CD4-positive, alpha-beta T cell treated with Interleukin-4 for 1 hour (primary cell): ENCODE data around the gene SLC4A7.
A peak's percentile ranks its signal among the peaks of the same experiment; 100 is the strongest.
"Not testable (repeated sequence)": the region's sequence is repeated elsewhere in the genome, so short reads cannot be mapped to it uniquely, and the experiment has no call there.

Experiments used
- DNase-seq, 2 donors: peaks; one replicate each; pipeline ENCODE4 v3.0.0-alpha.2; 2020 to 2022

SLC4A7 gene

GRCh38 chr3:27486336-27486735 lies 2.2 kb upstream of the SLC4A7 start:
- DNase-seq = peak in 1 of 2 donors; percentile 12

GRCh38 chr3:27485866-27486265 lies 1.7 kb upstream of the SLC4A7 start:
- no peak for DNase-seq

- DNase-seq = peak; percentile 43 to 44
These were observed 818 bp downstream of the SLC4A7 start for GRCh38 chr3:27483117-27484014.

GRCh38 chr3:27479806-27480543 lies 4.2 kb downstream of the SLC4A7 start:
- DNase-seq = peak in 1 of 2 donors; percentile 53

DNA sequence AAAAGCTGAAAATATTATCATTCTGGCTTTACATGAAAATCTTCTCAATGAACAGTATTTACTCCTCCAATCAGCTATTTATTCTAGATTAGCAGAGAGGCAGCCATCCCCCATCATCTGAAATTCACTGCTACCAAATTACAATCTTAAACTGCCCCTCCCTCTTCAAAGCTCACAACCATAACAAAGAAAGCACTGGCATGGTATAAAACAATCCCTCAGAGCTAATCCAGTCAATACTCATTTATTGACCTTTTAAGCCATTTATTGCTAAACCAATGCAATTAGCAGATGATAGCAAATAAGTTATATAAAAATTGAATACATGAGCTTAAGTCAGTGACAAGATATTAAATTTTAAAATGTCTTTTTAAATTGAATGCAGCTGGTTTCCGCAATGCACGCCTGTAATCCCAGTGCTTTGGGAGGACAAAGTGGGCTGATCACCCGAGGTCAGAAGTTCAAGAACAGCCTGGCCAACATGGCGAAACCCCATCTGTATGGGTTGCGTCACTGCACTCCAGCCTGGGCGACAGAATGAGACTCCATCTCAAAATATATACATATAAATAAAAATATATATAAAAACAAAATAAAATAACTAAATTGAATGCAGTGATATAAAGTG lies 12.1 kb downstream of the SLC4A7 start:
- no peak for DNase-seq

DNA sequence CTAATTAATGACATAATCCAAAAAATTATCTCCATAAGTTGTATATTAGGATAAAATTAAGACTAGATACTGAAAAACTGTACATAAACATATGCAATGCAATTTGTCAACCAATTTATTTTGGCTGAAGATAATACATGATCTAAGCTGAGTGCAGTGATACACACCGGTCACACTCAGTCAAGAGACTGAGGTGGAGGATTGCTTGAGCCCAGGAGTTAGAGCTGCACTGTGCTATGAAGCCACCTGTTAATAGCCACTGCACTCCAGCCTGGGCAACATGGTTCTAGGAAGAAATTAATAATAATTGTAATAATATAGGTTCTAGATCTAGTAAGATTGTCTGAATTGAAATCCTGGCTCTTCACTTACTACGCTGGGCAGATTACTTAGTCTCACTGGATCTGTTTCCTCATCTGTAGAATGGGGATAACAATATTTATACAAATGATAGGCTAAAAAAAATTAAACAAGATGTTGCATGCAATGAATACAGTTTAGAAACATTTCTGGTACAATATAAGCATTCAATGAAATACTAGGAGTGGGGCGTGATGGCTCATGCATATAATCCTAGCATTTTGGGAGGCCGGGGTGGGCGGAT lies 15.8 kb downstream of the SLC4A7 start:
- no peak for DNase-seq

DNA sequence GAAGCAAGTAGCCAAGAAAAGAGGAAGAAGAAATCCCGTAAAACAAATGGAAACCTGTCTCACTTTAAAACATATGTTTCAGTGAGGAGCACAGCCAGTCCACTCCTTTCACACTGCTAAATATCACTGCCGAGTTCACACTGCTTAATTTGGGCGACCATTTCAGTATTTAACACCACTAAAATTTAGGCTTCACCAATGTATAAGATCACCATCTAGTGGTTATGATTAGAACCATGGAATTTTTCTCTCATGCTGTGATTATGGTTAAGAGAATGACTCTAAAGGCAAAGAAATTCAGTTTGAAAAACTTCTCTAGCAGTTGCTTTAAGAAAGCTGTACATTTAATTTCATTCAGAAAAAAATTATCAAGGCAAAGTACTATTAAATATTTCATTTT lies 16.6 kb downstream of the SLC4A7 start:
- peak; percentile 21 to 69 for DNase-seq

DNA sequence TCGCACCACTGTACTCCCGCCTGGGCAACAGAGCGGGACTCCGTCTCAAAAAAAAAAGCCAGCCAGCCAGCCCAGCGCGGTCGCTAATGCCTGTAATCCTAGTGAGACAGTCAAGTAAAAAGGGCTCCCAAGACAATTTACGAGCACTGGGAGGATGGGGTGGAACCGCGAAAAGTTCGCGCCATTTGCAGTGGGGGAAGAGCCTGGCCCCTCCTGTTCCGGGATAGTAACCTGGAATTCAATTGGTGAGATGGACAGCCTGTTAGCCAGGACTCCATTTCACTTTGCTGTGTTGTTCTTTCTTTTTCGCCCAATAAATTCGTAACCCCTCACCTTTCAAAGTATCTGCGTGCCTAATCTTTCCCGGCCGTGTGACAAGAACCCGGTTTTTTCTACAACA lies 19.5 kb downstream of the SLC4A7 start:
- no peak for DNase-seq

DNA sequence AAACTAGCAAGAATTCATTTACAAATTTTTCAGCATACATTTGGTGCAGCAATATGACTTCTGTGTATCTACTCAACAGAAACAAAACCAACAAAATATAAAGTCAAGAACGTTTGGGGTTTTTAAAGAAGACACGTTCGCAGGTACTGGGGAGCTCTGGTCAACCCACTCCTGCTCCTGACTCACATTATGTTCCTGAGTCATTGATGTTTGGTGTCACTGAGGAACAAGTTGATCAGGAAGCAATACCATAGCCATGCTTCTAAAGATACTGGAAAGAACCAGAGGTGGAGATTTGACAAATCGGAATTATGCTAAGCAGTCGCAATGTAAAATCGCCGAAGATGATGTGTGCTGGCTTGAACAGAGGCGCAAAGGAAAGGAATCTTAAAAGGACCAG lies 22.0 kb downstream of the SLC4A7 start:
- no peak for DNase-seq

- DNase-seq = no peak
These were observed 25.3 kb downstream of the SLC4A7 start for GRCh38 chr3:27458929-27459328.

DNA sequence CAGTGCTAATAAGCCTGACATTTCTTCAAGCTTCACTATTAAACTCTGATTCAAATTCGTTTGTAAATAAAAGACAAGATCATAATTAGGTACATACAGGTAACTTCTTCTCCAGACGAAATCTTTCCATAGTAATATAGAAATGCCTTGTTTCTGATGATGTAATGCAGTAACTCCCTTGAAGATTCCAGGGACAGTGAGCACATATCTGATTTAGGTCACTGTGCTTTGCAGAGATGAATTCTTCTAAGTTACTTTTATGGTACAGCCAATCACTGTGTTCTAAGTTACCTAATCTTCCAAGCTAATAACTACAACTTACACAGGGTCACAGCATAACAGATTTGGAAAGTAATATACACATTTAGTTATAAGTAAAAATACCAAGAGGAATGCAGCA lies 27.6 kb downstream of the SLC4A7 start:
- no peak for DNase-seq

DNA sequence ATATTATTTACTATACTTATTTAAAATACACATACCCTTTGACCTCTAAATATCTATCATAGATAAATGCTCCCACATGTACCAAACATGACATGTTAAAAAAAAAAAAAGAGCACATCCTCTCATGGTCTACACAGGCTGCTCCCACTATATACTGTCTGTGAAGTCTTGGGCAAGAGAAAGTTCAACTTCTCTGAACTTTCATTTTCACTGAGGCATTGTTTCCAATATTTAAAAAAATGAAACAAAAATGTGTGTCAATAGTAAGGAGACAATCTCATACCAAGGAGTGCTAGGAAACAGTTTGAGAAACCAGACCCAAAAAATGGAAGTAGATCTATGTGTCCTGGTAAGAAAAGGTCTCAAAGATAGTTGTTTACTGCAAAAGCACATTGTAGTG lies 29.3 kb downstream of the SLC4A7 start:
- peak in 1 of 2 donors; percentile 8 for DNase-seq

DNA sequence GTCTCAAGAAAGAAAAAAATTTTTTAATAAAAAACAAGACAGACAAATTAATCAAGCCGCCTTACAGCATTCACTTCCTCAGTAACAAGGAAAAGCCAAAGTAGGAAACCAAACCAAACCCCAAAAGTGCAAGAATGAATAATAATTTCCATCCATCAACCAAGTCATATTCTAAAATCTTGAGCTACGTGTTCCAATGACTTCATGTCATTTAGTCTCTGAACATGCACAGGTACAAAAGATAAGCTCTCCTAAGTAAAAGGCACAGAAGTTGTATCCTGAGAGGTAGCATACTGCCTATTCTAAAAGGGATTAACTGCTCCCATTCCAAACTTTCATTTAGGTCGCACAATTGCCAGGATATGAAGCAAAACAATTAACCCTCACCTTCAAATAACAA lies 29.7 kb downstream of the SLC4A7 start:
- DNase-seq = no peak

- no peak for DNase-seq
These were observed 31.7 kb downstream of the SLC4A7 start for GRCh38 chr3:27452368-27453090.

DNA sequence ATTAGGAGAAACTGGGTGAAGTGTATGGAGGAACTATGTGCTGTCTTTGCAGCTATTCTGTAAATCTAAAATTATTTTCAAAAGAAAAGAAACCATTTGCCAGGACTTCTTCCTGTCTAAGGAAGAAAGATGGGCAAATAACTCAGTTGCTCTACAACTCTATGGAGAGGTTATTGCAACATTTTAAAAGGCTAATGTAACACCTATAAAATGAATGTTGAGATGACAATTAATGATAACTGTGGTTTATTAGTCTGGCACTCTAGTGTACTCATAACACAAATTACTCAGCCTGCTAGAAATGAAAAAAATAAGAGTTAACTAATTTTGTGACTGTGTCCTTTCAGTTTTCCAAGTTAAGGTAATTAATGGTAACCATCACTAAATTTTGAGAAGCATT lies 32.3 kb downstream of the SLC4A7 start:
- DNase-seq = no peak

- no peak for DNase-seq
These were observed 32.9 kb downstream of the SLC4A7 start for GRCh38 chr3:27451251-27451650.

DNA sequence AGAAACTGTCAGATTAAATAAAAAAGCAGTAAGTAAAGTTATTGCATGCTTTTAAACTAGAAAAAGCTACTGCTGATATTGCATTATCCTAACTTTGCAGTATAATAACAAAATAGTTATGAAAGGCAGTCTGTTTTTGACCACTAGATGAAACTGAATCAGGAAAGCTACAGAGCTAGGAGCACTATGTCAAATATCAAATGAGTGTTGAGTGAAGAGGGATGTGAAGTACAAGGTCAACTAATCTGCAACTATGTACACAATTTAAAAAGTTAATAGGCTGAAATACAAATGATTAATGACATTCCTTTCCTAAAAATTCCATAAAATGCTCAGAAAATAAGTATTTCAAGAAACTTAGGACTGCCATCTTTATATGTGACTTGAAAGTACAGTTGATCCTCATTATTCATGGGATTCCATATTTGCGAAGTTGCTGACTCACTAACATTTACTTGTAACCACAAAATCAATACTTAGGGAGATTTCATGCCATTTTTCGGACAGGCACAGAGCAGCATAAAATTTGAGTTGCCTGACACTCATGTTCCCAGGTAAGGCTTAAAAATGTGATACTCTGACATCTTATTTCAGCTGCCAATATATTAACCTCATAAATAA lies 34.5 kb downstream of the SLC4A7 start:
- no peak for DNase-seq

- DNase-seq = not testable (repeated sequence)
These were observed 41.2 kb downstream of the SLC4A7 start for GRCh38 chr3:27442995-27443394.

GRCh38 chr3:27438352-27438751 lies 45.8 kb downstream of the SLC4A7 start:
- not testable (repeated sequence) for DNase-seq

DNA sequence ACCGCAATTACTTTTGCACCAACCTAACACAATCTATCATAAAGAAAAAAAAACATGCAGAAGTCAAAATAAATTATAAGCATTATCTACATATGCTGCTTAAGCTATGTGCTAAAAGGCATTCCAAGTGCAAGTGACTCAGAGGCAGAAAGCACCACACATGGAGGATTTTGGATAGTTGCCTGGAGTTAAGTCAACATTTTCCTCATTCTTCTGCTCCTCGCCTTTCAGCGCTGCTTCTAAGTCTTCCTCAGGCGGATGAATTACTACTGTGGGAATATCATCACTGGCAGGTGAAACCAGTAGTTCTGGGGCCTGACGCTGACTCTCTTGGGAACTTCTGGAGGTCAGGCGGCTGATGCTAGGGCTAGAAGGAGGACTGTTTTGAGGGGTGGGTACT lies 53.1 kb downstream of the SLC4A7 start:
- no peak for DNase-seq

DNA sequence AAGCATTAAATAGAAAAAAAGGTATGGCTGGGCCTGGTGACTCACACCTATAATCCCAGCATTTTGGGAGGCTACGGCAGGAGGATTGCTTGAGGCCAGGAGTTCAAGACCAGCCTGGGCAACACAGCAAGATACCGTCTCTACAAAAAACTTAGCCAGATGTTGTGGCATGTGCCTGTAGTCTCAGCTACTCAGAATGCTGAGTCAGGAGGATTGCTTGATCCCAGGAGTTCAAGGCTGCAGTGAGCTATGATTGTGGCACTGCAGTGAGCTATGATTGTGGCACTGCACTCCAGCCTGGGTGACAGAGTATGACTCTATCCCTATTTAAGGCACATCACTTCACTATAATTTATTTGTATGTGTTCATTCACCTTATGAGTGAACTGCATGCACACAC lies 54.3 kb downstream of the SLC4A7 start:
- DNase-seq = no peak

GRCh38 chr3:27428446-27428845 lies 55.7 kb downstream of the SLC4A7 start:
- DNase-seq = no peak
